Astrocyte of the cerebellum (primary cell): ENCODE data around the gene LSG1.

Source experiments
- DNase-seq: peaks from one replicate; pipeline ENCODE4 v3.0.0-alpha.2; 2011; ENCODE audit warnings: low read depth
- H3K4me3 ChIP-seq: 2 replicates; pipeline ENCODE4 v1.5.1; 2011; ENCODE audit warnings: mild to moderate bottlenecking, low read depth, low read length, moderate library complexity
- CTCF ChIP-seq: IDR thresholded peaks from 2 replicates; pipeline ENCODE4 v1.5.1; 2012; ENCODE audit warnings: low read length, low read depth, moderate library complexity, mild to moderate bottlenecking; ENCODE audit errors: missing control alignments
- in situ Hi-C: cut with HindIII; loops from 2 replicates; pipeline ENCODE4 v1.10.0; 2017; ENCODE audit warnings: low sequenced_read_pairs

The LSG1 gene

GRCh38 chr3:194688200-194688740 lies 16.3 kb upstream of the LSG1 start:
- DNase-seq, result no peak
- no peak for TF ChIP-seq CTCF
- peak overlapping the region; percentile 70 for H3K4me3 ChIP-seq
- in situ Hi-C loops, result no loop called here

GRCh38 chr3:194687638-194688199 lies 15.7 kb upstream of the LSG1 start:
- no peak for DNase-seq
- peak; percentile 11 for TF ChIP-seq CTCF
- in situ Hi-C loops, result no loop called here

GRCh38 chr3:194686816-194687637 lies 15.0 kb upstream of the LSG1 start:
- no peak for TF ChIP-seq CTCF
- in situ Hi-C loops, result no loop called here
- H3K4me3 ChIP-seq, result peak overlapping the region; percentile 70
- no peak for DNase-seq

More at GRCh38 chr3:194687638-194688199, 15.7 kb upstream of the LSG1 start:
- peak overlapping the region; percentile 70 for H3K4me3 ChIP-seq

- in situ Hi-C loops, result no loop called here
- no peak for DNase-seq
- TF ChIP-seq CTCF, result no peak
- peak overlapping the region; percentile 70 for H3K4me3 ChIP-seq
Observed at GRCh38 chr3:194686414-194686815, 14.4 kb upstream of the LSG1 start.

- peak; percentile 85 for DNase-seq
- in situ Hi-C loops, result no loop called here
- TF ChIP-seq CTCF, result peak; percentile 28
- peak within 1 kb of the TSS; percentile 70 for H3K4me3 ChIP-seq
Observed at GRCh38 chr3:194685718-194686413, 13.9 kb upstream of the LSG1 start, which contains the start of gene FAM43A. FAM43A (plus strand) TSS chr3:194685883; CDS start chr3:194686827, 944 bp downstream.

- DNase-seq, result no peak
- no peak for TF ChIP-seq CTCF
- in situ Hi-C loops, result no loop called here
- peak overlapping the region; percentile 70 for H3K4me3 ChIP-seq
Observed at GRCh38 chr3:194685065-194685717, 13.2 kb upstream of the LSG1 start.
